Fibroblast of the conjunctiva (primary cell): ENCODE results near the gene TMEM187.
"Not testable (repeated sequence)": the region's sequence is repeated elsewhere in the genome, so short reads cannot be mapped to it uniquely, and the experiment has no call there.

Source experiments
- DNase-seq: peaks from one replicate; pipeline ENCODE4 v3.0.0-alpha.2; 2010; ENCODE audit warnings: low read depth

The TMEM187 gene

GRCh38 chrX:153971450-153972367 is 845 bp upstream of the TMEM187 start, which contains the start of gene HCFC1:
TSS of gene HCFC1 (minus strand) at chrX:153971818. CDS start at chrX:153970840, 978 bp downstream.
- peak; percentile 83 for DNase-seq

GRCh38 chrX:153973127-153974002 is 811 bp downstream of the TMEM187 start:
- DNase-seq: no peak

- no peak for DNase-seq
Measured at GRCh38 chrX:153974003-153974725, 1.6 kb downstream of the TMEM187 start.

GRCh38 chrX:153974726-153975286 is 2.3 kb downstream of the TMEM187 start:
- DNase-seq: no peak

GRCh38 chrX:153980394-153980793 is 7.8 kb downstream of the TMEM187 start:
- not testable (repeated sequence) for DNase-seq

GRCh38 chrX:153981231-153981630 is 8.7 kb downstream of the TMEM187 start:
- no peak for DNase-seq

- DNase-seq: no peak
Measured at GRCh38 chrX:153981771-153982533, 9.4 kb downstream of the TMEM187 start.

- DNase-seq: no peak
Measured at GRCh38 chrX:153983321-153983801, 10.8 kb downstream of the TMEM187 start.

GRCh38 chrX:153984351-153985178 is 12.0 kb downstream of the TMEM187 start:
- no peak for DNase-seq

- DNase-seq: no peak
Measured at GRCh38 chrX:153988493-153988892, 15.9 kb downstream of the TMEM187 start.

GRCh38 chrX:153989973-153990655 is 17.6 kb downstream of the TMEM187 start:
- no peak for DNase-seq

- no peak for DNase-seq
Measured at GRCh38 chrX:153991013-153991580, 18.5 kb downstream of the TMEM187 start.

- DNase-seq: no peak
Measured at GRCh38 chrX:153992180-153992579, 19.6 kb downstream of the TMEM187 start.

GRCh38 chrX:153993079-153993478 is 20.5 kb downstream of the TMEM187 start:
- DNase-seq: no peak

GRCh38 chrX:153993978-153994377 is 21.4 kb downstream of the TMEM187 start:
- no peak for DNase-seq

GRCh38 chrX:153994398-153994797 is 21.8 kb downstream of the TMEM187 start:
- not testable (repeated sequence) for DNase-seq

- DNase-seq: no peak
Measured at GRCh38 chrX:153995504-153995903, 22.9 kb downstream of the TMEM187 start.

- no peak for DNase-seq
Measured at GRCh38 chrX:153999359-154000037, 26.9 kb downstream of the TMEM187 start.
